Progenitor cell of endocrine pancreas (in vitro differentiated cells): Measurements from ENCODE around the gene C18orf63. TPM values are rescaled to one million over a fixed set of nuclear protein-coding genes. Genes with fewer than 3 reads are reported as not detected.

ENCODE experiments used
- DNase-seq: peaks from one replicate; pipeline ENCODE4 v3.0.0; 2021; ENCODE audit warnings: low spot score; ENCODE audit not compliant: unreplicated experiment
- H3K27ac Mint-ChIP-seq: 2 replicates; pipeline ENCODE4 v1.8.0; 2021; ENCODE audit warnings: mild to moderate bottlenecking, moderate library complexity, mixed read lengths
- H3K27me3 Mint-ChIP-seq: 2 replicates; pipeline ENCODE4 v1.8.0; 2021; ENCODE audit warnings: mixed read lengths
- H3K36me3 Mint-ChIP-seq: 2 replicates; pipeline ENCODE4 v1.8.0; 2022; ENCODE audit warnings: mixed read lengths; ENCODE audit not compliant: insufficient read depth
- H3K4me1 Mint-ChIP-seq: 2 replicates; pipeline ENCODE4 v1.8.0; 2021; ENCODE audit warnings: low read depth, mixed read lengths
- H3K4me3 Mint-ChIP-seq: 2 replicates; pipeline ENCODE4 v1.8.0; 2021; ENCODE audit warnings: low read depth, mild to moderate bottlenecking, moderate library complexity, mixed read lengths
- H3K9me3 Mint-ChIP-seq: 2 replicates; pipeline ENCODE4 v1.8.0; 2021; ENCODE audit warnings: low read depth, mixed read lengths
- total RNA-seq: library from RNA; stranded (reverse); gene quantifications from 2 replicates; pipeline ENCODE4 v1.2.1, GENCODE V29; 2021
- TF ChIP-seq, protein P1 (sequence below): fragments of 200-600 bp; sonication (generic); IDR thresholded peaks from one replicate; pipeline ENCODE4 v1.5.0; 2021; ENCODE audit warnings: antibody characterized with exemption, mild to moderate bottlenecking; ENCODE audit not compliant: unreplicated experiment

Gene C18orf63
- total RNA-seq, 1 donor from 2014 or later, result not detected

DNA sequence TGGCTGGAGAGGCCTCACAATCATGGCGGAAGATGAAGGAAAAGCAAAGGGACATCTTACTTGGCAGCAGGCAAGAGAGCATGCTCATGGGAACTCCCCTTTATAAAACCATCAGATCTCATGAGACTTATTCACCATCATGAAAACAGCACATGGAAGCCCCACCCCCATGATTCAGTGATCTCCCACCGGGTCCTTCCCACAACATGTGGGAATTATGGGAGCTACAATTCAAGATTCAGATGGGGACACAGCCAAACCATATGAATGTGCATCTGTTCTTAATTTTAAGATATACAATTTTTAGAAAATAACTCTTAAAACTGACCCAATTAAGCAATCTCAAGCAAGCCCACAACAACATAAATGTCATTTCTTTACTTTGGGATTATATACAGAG is 12.6 kb downstream of the C18orf63 start:
- TF ChIP-seq, protein P1, sequence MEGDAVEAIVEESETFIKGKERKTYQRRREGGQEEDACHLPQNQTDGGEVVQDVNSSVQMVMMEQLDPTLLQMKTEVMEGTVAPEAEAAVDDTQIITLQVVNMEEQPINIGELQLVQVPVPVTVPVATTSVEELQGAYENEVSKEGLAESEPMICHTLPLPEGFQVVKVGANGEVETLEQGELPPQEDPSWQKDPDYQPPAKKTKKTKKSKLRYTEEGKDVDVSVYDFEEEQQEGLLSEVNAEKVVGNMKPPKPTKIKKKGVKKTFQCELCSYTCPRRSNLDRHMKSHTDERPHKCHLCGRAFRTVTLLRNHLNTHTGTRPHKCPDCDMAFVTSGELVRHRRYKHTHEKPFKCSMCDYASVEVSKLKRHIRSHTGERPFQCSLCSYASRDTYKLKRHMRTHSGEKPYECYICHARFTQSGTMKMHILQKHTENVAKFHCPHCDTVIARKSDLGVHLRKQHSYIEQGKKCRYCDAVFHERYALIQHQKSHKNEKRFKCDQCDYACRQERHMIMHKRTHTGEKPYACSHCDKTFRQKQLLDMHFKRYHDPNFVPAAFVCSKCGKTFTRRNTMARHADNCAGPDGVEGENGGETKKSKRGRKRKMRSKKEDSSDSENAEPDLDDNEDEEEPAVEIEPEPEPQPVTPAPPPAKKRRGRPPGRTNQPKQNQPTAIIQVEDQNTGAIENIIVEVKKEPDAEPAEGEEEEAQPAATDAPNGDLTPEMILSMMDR, result no peak
- H3K36me3 Mint-ChIP-seq, result no peaks in the 10 kb centered on the region
- no peak for DNase-seq
- peaks cover 18% of the 10 kb centered on the region for H3K4me1 Mint-ChIP-seq
- no peaks in the 10 kb centered on the region for H3K9me3 Mint-ChIP-seq
- no peaks in the 10 kb centered on the region for H3K27me3 Mint-ChIP-seq
- no peak overlapping the region for H3K4me3 Mint-ChIP-seq
- no peak overlapping the region for H3K27ac Mint-ChIP-seq

DNA sequence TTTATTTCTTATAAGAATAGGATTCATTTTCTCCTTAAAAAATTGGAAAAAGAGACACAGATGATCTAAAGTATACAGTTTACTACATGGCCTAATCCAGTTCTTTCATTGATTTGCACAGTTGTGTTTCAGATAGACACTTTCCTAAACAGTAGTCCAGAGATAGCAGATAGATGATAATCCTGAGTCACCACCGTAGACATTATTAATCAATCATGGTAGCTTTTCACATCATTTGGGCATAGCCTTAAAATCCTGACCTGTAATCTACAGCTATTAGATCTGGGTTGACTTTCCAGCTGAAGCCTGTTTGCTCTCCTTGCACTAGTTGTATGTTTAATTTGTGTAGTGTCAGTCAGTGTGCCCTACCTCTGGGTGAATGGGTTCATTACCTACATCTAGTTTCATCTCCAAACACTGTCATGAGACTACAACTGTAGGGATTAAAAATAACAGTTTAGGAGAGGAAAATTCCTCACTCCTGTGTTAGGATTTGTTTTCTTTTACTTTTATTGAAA is 14.1 kb downstream of the C18orf63 start:
- H3K36me3 Mint-ChIP-seq, result no peaks in the 10 kb centered on the region
- H3K27ac Mint-ChIP-seq, result no peak overlapping the region
- no peak overlapping the region for H3K4me3 Mint-ChIP-seq
- TF ChIP-seq, protein P1, result no peak
- H3K27me3 Mint-ChIP-seq, result no peaks in the 10 kb centered on the region
- peaks cover 18% of the 10 kb centered on the region for H3K4me1 Mint-ChIP-seq
- no peaks in the 10 kb centered on the region for H3K9me3 Mint-ChIP-seq
- DNase-seq, result no peak

GRCh38 chr18:74331404-74331803 is 15.8 kb downstream of the C18orf63 start:
- TF ChIP-seq, protein P1, result no peak
- Mint-ChIP-seq H3K4me1 (peaks cover 10% of the 10 kb centered on the region), H3K9me3 (no peaks in the 10 kb centered on the region), H3K36me3 (no peaks in the 10 kb centered on the region), H3K27ac (no peak overlapping the region), H3K4me3 (no peak overlapping the region), H3K27me3 (no peaks in the 10 kb centered on the region)
- DNase-seq, result no peak

DNA sequence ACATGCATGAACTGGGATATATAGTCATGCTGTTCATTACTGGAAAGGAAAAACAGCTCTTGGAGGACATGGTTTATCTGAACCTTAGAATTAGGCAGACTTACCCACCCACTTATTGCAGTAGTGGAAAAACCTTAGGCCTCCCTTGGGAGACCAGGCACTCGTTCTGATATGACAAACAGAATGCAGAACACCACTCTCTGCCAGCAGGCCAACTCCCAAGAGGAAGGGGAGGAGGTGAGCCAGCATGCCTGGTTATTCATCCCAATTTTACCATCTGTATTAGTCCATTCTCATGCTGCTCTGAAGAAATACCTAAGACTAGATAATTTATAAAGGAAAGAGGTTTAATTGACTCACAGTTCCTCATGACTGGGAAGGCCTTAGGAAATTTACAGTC is 17.5 kb downstream of the C18orf63 start:
- Mint-ChIP-seq H3K27ac (no peak overlapping the region), H3K27me3 (no peaks in the 10 kb centered on the region), H3K4me1 (peaks cover 12% of the 10 kb centered on the region), H3K9me3 (no peaks in the 10 kb centered on the region), H3K4me3 (no peak overlapping the region), H3K36me3 (no peaks in the 10 kb centered on the region)
- TF ChIP-seq, protein P1, result no peak
- no peak for DNase-seq

- no peaks in the 10 kb centered on the region for H3K27me3 Mint-ChIP-seq
- H3K4me3 Mint-ChIP-seq, result no peak overlapping the region
- H3K4me1 Mint-ChIP-seq, result peaks cover 12% of the 10 kb centered on the region
- H3K27ac Mint-ChIP-seq, result no peak overlapping the region
- TF ChIP-seq, protein P1, result no peak
- no peak for DNase-seq
- no peaks in the 10 kb centered on the region for H3K36me3 Mint-ChIP-seq
- H3K9me3 Mint-ChIP-seq, result no peaks in the 10 kb centered on the region
These were observed 18.7 kb downstream of the C18orf63 start for GRCh38 chr18:74334242-74334893.
